ENCODE results near the gene TNIK.
"Not testable (repeated sequence)": the region's sequence is repeated elsewhere in the genome, so short reads cannot be mapped to it uniquely, and the experiment has no call there.

TNIK gene

DNA sequence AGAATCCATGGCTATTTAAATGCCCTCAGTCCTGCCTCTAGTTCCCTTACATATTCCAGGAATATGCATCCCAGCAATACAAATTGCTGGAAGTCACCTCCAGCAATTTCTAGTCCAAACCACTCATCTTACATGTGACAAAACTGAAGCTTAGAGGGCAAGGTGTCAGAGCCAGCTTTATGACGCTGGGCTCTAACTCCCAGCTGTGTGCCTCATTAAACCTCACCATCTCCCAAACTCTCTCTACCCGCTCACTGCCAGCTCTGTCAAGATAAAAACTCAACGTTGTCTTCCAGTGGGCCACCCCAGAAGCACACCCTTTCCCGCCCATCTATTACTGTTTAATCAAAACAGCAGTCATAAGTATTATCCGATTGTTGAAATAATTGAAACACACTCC, 7.9 kb downstream of the TNIK start:
- Histone ChIP-seq H3K4me1 (ENCODE audit: insufficient read depth, low read length, poor library complexity, severe bottlenecking) (peaks cover 52% of the 10 kb centered on the region), H3K4me2 (ENCODE audit: low read depth, low read length, poor library complexity, severe bottlenecking) (peak overlapping the region; percentile 87), H3K4me3 (ENCODE audit: low read length, poor library complexity, severe bottlenecking) (no peak overlapping the region), H2AFZ (ENCODE audit: low read length) (no peak overlapping the region), H3K27me3 (ENCODE audit: insufficient read depth, low read length, poor library complexity, severe bottlenecking) (no peaks in the 10 kb centered on the region), H3F3A (ENCODE audit: low read depth) (no peaks in the 10 kb centered on the region), H3K79me2 (ENCODE audit: insufficient read depth, low read length) (peaks cover 83% of the 10 kb centered on the region), H4K20me1 (ENCODE audit: insufficient read depth, low read length, poor library complexity, severe bottlenecking) (peaks cover 66% of the 10 kb centered on the region), H3K9me2 (replicated peaks; ENCODE audit: low read depth, low read length) (no peaks in the 10 kb centered on the region), H3K9ac (ENCODE audit: low read depth, low read length, poor library complexity, severe bottlenecking) (peak overlapping the region; percentile 19), H3K36me3 (ENCODE audit: insufficient read depth, low read length) (no peaks in the 10 kb centered on the region), H3K9me3 (ENCODE audit: insufficient read depth, low read depth, low read length) (no peaks in the 10 kb centered on the region)
- no peak for TF ChIP-seq EZH2phosphoT487 (IDR thresholded peaks at IDR 0.05; ENCODE audit: borderline replicate concordance)
- TF ChIP-seq, protein P1, sequence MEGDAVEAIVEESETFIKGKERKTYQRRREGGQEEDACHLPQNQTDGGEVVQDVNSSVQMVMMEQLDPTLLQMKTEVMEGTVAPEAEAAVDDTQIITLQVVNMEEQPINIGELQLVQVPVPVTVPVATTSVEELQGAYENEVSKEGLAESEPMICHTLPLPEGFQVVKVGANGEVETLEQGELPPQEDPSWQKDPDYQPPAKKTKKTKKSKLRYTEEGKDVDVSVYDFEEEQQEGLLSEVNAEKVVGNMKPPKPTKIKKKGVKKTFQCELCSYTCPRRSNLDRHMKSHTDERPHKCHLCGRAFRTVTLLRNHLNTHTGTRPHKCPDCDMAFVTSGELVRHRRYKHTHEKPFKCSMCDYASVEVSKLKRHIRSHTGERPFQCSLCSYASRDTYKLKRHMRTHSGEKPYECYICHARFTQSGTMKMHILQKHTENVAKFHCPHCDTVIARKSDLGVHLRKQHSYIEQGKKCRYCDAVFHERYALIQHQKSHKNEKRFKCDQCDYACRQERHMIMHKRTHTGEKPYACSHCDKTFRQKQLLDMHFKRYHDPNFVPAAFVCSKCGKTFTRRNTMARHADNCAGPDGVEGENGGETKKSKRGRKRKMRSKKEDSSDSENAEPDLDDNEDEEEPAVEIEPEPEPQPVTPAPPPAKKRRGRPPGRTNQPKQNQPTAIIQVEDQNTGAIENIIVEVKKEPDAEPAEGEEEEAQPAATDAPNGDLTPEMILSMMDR (conservative IDR thresholded peaks at IDR 0.05; ENCODE audit: low read length) = no peak

DNA sequence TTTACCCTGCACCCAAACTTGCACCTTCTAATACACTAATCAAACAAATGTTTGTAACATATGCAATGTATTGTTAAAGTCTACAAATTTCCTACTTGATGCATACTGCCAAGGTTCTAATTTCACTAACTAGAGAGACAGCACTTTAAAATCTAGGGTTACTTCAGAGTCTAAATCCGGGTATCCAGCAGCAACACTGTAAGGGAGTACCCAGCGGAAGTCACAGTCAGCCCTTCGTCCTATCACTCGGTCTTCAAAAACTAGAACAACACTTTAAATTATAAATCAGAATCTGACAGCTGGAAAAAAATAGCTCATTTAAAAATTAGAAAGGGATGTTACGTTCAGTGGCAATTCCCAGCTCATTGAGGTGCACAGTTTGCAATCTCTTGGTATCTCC, 8.3 kb downstream of the TNIK start:
- Histone ChIP-seq H3K9me2 (replicated peaks; ENCODE audit: low read depth, low read length) (no peaks in the 10 kb centered on the region), H2AFZ (ENCODE audit: low read length) (no peak overlapping the region), H3K4me3 (ENCODE audit: low read length, poor library complexity, severe bottlenecking) (no peak overlapping the region), H3K27me3 (ENCODE audit: insufficient read depth, low read length, poor library complexity, severe bottlenecking) (no peaks in the 10 kb centered on the region), H3K4me2 (ENCODE audit: low read depth, low read length, poor library complexity, severe bottlenecking) (peak overlapping the region; percentile 87), H3F3A (ENCODE audit: low read depth) (no peaks in the 10 kb centered on the region), H3K4me1 (ENCODE audit: insufficient read depth, low read length, poor library complexity, severe bottlenecking) (peaks cover 51% of the 10 kb centered on the region), H3K9me3 (ENCODE audit: insufficient read depth, low read depth, low read length) (no peaks in the 10 kb centered on the region), H3K9ac (ENCODE audit: low read depth, low read length, poor library complexity, severe bottlenecking) (no peak overlapping the region), H4K20me1 (ENCODE audit: insufficient read depth, low read length, poor library complexity, severe bottlenecking) (peaks cover 65% of the 10 kb centered on the region), H3K36me3 (ENCODE audit: insufficient read depth, low read length) (no peaks in the 10 kb centered on the region), H3K79me2 (ENCODE audit: insufficient read depth, low read length) (peaks cover 82% of the 10 kb centered on the region)
- TF ChIP-seq, protein P1 (conservative IDR thresholded peaks at IDR 0.05; ENCODE audit: low read length) = no peak
- TF ChIP-seq EZH2phosphoT487 (IDR thresholded peaks at IDR 0.05; ENCODE audit: borderline replicate concordance) = no peak

DNA sequence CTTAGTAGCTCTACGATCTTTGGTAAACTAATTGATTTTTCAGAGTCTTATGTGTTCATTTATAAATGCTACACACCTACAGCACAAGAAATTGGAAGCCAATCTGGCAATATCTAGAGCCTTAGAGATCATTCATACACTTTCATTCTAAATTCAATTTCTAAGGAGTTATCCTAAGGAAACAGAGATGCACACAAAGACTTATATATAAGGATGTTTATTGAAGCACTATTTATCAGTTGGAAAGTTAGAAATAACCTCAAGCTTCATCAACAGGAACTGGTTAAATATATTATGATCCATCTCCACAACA, 12.7 kb downstream of the TNIK start:
- H3K9ac ChIP-seq (ENCODE audit: low read depth, low read length, poor library complexity, severe bottlenecking); H3F3A ChIP-seq (ENCODE audit: low read depth); H2AFZ ChIP-seq (ENCODE audit: low read length); H3K36me3 ChIP-seq (ENCODE audit: insufficient read depth, low read length); H3K4me3 ChIP-seq (ENCODE audit: low read length, poor library complexity, severe bottlenecking); H3K4me2 ChIP-seq (ENCODE audit: low read depth, low read length, poor library complexity, severe bottlenecking); H3K9me2 ChIP-seq (replicated peaks; ENCODE audit: low read depth, low read length); H3K27me3 ChIP-seq (ENCODE audit: insufficient read depth, low read length, poor library complexity, severe bottlenecking); H3K9me3 ChIP-seq (ENCODE audit: insufficient read depth, low read depth, low read length): not testable (repeated sequence)
- peaks cover 82% of the 10 kb centered on the region for H3K79me2 ChIP-seq (ENCODE audit: insufficient read depth, low read length)
- peaks cover 46% of the 10 kb centered on the region for H3K4me1 ChIP-seq (ENCODE audit: insufficient read depth, low read length, poor library complexity, severe bottlenecking)
- peaks cover 34% of the 10 kb centered on the region for H4K20me1 ChIP-seq (ENCODE audit: insufficient read depth, low read length, poor library complexity, severe bottlenecking)

DNA sequence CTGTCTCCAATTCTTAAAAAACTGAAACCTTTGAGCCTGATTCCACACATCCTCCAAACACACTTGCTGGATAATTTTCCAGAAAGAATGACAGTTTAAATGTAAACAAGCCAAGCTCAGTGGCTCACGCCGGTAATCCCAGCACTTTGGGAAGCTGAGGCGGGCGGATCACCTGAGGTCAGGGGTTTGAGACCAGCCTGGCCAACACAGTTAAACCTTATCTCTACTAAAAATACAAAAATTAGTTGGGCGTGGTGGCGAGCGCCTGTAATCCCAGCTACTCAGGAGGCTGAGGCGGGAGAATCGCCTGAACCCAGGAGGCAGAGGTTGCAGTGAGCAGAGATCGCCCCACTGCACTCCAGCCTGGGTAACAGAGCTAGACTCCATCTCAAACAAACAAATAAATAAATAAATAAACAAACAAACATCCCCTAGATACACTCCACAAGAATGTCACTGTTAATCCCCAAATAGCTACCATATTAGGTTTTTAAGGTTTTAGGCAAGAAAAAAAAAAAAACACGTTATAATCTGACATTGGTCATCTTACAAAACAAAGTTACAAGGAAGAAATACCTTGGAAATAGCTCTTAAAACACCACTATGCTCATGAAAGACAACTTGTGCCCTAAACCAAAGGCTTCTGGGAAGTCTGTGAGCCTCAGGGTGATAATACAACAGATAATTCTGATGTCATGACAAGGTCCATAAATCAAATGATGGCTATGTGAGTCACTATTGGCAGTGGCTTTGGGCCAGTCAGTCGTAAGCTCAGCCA, 13.2 kb downstream of the TNIK start:
- H3K9me3 ChIP-seq (ENCODE audit: insufficient read depth, low read depth, low read length) = no peaks in the 10 kb centered on the region
- no peak overlapping the region for H3K4me3 ChIP-seq (ENCODE audit: low read length, poor library complexity, severe bottlenecking)
- H2AFZ ChIP-seq (ENCODE audit: low read length) = no peak overlapping the region
- H4K20me1 ChIP-seq (ENCODE audit: insufficient read depth, low read length, poor library complexity, severe bottlenecking) = peaks cover 34% of the 10 kb centered on the region
- peaks cover 47% of the 10 kb centered on the region for H3K4me1 ChIP-seq (ENCODE audit: insufficient read depth, low read length, poor library complexity, severe bottlenecking)
- H3K9me2 ChIP-seq (replicated peaks; ENCODE audit: low read depth, low read length) = no peaks in the 10 kb centered on the region
- no peak for TF ChIP-seq EZH2phosphoT487 (IDR thresholded peaks at IDR 0.05; ENCODE audit: borderline replicate concordance)
- TF ChIP-seq, protein P1 (conservative IDR thresholded peaks at IDR 0.05; ENCODE audit: low read length) = no peak
- H3K36me3 ChIP-seq (ENCODE audit: insufficient read depth, low read length) = no peaks in the 10 kb centered on the region
- no peaks in the 10 kb centered on the region for H3K27me3 ChIP-seq (ENCODE audit: insufficient read depth, low read length, poor library complexity, severe bottlenecking)
- peaks cover 82% of the 10 kb centered on the region for H3K79me2 ChIP-seq (ENCODE audit: insufficient read depth, low read length)
- H3K9ac ChIP-seq (ENCODE audit: low read depth, low read length, poor library complexity, severe bottlenecking) = no peak overlapping the region
- peak overlapping the region; percentile 9 for H3K4me2 ChIP-seq (ENCODE audit: low read depth, low read length, poor library complexity, severe bottlenecking)
- no peaks in the 10 kb centered on the region for H3F3A ChIP-seq (ENCODE audit: low read depth)

Data from Loucy (cell line).